Measurements from ENCODE around the gene NPRL2.
"Not testable (repeated sequence)": the region's sequence is repeated elsewhere in the genome, so short reads cannot be mapped to it uniquely, and the experiment has no call there.

The NPRL2 gene

GRCh38 chr3:50326182-50326541, 24.4 kb downstream of the NPRL2 start:
- no peak for DNase-seq

GRCh38 chr3:50325497-50326181, 24.9 kb downstream of the NPRL2 start:
- DNase-seq = no peak

- no peak for DNase-seq
Measured at GRCh38 chr3:50325113-50325480, 25.5 kb downstream of the NPRL2 start.

GRCh38 chr3:50324351-50325112, 26.0 kb downstream of the NPRL2 start:
- DNase-seq = peak; percentile 70

GRCh38 chr3:50323614-50324199, 26.9 kb downstream of the NPRL2 start:
- DNase-seq = no peak

- no peak for DNase-seq
Measured at GRCh38 chr3:50323092-50323600, 27.4 kb downstream of the NPRL2 start.

GRCh38 chr3:50322386-50323091, 28.0 kb downstream of the NPRL2 start, which contains the start of gene HYAL2:
HYAL2 (minus strand) TSS chr3:50322745; CDS start chr3:50320489, 2,256 bp downstream.
- DNase-seq = no peak

- DNase-seq = no peak
Measured at GRCh38 chr3:50322115-50322385, 28.5 kb downstream of the NPRL2 start.

- DNase-seq = peak; percentile 86
Measured at GRCh38 chr3:50321336-50322114, 29.1 kb downstream of the NPRL2 start.

GRCh38 chr3:50320853-50321335, 29.7 kb downstream of the NPRL2 start:
- peak; percentile 63 for DNase-seq

GRCh38 chr3:50319894-50320625, 30.5 kb downstream of the NPRL2 start:
- no peak for DNase-seq

GRCh38 chr3:50319181-50319893, 31.2 kb downstream of the NPRL2 start:
- no peak for DNase-seq

- no peak for DNase-seq
Measured at GRCh38 chr3:50318615-50319014, 32.0 kb downstream of the NPRL2 start.

GRCh38 chr3:50318163-50318562, 32.4 kb downstream of the NPRL2 start:
- no peak for DNase-seq

GRCh38 chr3:50317300-50317699, 33.3 kb downstream of the NPRL2 start:
- DNase-seq = no peak

GRCh38 chr3:50316657-50317242, 33.8 kb downstream of the NPRL2 start:
- peak; percentile 65 for DNase-seq

GRCh38 chr3:50314816-50315215, 35.8 kb downstream of the NPRL2 start:
- DNase-seq = no peak

GRCh38 chr3:50314342-50314741, 36.2 kb downstream of the NPRL2 start:
- no peak for DNase-seq

- DNase-seq = not testable (repeated sequence)
Measured at GRCh38 chr3:50312041-50312440, 38.5 kb downstream of the NPRL2 start.

GRCh38 chr3:50304601-50305000, 46.0 kb downstream of the NPRL2 start:
- no peak for DNase-seq

Measured in stimulated activated CD4-positive, alpha-beta T cell treated with anti-CD3 and anti-CD28 coated beads, Interleukin-4, amount 100 ng/mL, for 24 hours (primary cell).